NCI-H2227 (cell line): ENCODE data around the gene KRT76.
"Not testable (repeated sequence)": the region's sequence is repeated elsewhere in the genome, so short reads cannot be mapped to it uniquely, and the experiment has no call there.

ENCODE experiments used
- DNase-seq: peaks from one replicate; lab custom pipeline; 2025; ENCODE audit not compliant: unreplicated experiment; lab: John Stamatoyannopoulos, UW

Gene KRT76

DNA sequence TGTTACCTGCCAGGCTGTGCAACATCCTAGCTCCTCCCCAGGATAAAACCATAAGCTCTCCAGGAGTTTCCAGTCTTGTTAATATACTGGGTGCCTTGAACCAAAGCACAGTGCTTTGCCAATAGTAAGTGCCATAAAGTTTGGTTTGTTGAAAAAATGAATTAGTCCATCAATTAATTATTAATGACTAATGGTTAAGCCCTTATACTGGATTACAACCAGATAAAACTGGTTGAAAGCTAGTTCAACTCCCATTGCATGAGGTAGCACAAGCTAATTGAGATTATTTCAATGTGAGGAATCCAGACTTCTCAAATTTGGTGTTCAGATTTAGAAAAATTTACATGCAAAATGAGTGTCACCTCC is 20.4 kb upstream of the KRT76 start:
- DNase-seq: no peak

DNA sequence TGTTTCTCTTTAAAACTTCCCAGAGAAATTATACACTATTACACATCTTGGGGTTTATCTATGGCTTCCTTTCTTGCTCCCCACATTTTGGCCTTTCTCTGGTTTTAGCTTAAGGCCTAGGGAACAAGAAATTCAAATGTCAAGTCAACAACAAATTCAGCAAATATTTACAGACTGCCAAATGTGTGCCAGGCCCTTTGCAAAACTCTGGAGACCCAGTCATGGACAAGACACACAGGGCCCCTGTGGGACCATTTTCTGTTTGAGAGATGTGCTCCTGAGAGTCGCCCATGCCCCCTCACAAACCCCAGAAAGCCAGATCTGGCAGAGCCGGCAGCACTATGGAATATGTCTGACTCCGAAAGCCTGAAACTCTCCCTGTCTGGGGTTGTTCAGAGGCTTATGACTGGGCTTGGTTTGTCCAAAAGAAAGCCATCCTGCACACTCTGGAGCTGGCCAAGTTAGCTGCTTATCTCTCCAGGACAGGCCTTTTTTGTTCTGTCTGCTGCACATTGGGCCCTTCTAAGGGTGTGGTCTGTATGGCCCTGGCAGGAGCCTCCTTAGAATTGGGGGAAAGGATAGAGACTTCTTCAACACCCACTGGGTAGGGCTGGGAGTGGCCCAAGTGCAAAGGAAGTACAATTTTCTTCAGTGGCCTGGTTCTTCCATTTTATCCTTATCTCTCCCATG is 19.8 kb upstream of the KRT76 start:
- DNase-seq: no peak

DNA sequence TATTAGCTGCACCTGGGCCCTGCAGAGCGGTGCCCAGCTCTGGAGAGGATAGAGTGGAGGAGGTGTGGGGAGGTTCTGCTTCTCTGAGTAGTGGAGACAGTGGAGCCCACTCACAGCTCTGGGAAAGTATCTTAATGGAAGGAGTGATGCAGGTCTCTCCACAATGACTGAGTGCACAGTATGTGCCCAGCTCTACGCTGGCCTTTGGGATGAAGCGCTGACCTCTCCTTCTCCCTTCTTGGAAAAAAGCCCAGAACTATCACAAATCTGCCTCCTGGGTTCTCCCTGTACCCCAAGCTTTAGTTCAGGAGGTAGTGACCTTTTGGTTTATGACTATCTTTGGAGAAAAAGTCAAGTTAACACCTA is 19.3 kb upstream of the KRT76 start:
- DNase-seq: no peak

DNA sequence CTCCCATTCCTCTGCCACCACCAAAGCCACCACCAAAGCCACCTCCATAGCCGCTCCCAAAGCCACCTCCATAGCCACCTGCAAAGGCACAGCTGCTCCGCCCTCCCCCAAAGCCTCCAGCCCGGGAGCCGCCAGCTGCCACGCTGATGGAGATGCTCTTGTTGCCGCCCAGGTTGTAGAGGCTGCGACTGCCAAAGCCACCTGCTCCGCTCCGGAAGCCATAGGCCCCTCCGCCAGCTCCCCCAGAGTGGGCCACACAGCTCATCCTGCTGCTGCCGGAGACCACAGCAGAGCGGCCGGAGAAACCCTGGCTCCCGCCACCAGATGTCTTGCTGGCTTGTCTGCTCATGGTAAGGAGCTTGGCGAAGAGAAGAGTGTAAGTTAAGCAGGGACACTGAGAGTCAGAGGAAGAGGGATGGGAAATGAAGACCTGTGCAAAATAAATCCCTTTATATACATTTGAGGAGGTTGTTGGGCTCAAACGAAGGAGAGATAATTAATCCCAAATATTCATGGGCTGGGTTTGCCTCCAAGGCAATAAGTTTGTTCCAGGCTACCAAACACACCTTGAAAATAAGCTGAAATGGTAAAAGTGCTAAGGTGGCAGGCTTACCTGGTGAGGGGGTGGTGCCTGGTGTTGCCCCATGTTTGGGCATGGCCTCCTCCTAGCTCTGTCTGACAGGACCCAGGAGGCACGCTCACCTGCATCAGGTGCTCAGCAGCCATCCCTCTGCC is 18.7 kb upstream of the KRT76 start, which contains the start of gene KRT3:
KRT3 (minus strand) TSS at position 424 of the 735 bp plus-strand sequence; CDS start at position 349, 75 bp downstream.
- DNase-seq: no peak

DNA sequence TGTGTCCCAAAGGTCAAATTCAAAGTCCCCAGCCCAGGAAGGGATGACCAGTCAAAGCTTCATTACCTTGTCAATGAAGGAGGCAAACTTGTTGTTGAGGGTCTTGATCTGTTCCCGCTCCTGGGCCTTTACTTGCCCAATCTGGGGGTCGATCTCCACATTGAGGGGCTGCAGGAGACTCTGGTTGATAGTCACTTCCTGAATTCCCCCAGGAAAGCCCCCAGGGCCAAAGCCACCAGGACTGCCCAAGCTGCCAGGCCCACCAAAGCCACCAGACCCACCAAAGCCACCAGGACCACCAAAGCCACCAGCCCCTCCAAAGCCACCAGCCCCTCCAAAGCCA is 18.2 kb upstream of the KRT76 start:
- not testable (repeated sequence) for DNase-seq

DNA sequence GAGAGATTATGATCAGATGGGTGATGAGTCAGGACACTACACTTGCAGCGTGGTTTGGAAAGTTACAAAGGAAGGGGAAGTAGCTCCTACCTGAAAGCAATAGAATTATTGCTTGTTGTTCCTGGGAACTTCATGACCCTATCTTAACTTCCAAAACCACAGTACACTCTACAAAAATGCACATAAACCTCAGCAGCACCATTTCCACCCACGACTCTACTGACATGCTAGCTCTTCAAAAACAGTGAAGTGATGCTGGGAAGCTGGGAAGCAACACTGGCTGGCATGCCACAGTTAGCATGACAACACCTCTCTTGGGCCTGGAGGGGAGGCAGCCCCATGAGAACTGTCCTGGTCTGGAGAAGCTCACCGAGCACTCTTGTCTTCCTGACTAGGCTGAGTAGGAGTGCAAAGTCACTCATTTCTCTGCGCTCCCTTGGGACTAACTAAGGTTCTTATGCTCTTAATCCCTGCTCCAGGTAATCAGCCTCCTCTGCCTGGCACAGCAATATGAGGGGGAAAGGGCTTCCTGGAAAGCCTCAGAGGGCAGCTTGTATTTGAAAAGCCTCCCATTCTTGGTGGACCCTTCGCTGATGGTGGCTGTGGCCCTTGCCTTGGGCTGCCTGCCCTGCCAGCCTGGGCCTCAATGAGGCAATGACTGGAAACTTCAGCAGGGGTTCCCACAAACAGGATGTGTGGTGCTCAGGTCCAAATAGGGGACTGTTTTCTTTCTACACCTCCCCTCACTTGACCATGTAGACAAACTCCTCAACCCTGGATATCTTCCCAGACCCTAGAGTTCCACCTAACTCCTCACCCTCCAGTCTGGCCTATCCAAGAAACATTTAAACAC is 17.6 kb upstream of the KRT76 start:
- DNase-seq: no peak

DNA sequence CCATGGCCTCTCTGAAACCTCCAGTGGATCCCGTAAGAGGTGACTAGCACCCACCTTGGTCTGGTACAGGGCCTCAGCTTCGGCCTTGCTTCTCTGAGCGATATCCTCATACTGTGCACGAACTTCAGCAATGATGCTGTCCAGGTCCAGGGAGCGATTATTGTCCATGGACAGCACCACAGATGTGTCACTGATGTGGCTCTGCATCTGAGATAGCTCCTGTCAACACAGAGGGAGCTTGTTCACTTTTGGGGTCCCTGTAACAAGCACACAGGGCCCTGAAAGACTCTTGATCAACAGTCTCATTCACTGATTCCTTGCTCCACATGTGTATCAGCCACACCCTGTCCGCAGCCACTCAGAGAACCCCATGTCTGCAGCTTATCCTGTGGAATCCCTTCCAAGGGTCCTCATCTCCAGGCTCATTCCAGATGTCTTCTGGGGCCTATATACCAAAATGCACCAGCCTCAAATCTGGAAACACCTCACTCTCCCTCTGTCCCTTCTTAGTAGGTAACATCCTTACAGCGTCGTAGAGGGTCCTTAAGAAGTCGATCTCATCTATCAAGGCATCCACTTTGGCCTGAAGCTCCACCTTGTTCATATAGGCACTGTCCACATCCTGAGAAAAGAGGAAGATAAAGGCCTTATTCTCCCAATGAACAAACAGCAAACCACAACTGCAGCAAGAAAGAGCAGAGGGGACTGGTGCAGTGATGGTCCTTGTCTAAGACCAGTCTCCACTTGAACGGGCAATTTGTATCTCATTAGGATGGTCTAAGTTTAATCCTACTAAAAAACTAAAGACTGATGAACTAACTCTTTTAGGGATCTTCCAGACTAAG is 15.3 kb upstream of the KRT76 start:
- DNase-seq: no peak

DNA sequence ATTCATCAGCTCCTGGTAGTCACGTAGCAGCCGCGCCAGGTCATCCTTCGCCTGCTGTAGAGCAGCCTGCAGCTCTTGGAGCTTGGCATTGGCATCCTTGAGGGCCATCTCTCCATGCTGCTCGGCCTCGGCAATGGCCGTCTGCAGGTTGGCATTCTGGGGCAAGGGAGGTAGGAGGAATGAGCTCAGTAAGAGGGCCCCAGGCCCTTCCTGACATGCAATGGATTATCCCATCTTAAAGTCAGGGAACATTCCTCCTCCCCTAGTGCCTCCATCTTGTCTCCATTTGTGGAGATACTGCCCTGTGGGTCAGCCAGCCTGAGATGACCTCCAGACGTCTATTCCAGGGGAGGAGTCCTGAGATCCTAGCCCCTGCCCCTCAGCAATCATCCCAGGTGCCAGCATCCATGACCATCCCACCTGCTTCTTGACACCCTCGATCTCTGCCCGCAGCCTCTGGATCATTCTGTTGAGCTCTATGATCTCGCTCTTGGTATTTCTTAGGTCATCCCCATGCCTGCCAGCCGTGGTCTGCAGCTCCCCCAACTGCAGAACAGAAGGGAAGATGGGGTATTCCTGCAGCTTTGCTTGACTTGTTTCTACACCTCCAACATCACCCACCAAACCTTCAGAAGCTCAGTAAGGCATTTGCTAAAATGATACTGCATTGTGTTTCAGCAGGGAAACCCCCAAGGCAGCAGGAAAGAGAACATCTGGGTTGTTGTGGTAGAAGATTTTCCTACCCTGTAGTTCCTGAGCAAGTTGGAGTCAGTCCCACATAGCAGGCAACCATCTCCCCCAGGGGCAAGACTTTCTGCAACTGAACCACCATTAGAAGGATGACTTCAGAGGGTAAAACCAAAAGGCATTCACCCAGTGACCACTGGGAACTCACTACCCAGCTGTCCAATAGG is 14.4 kb upstream of the KRT76 start:
- no peak for DNase-seq

DNA sequence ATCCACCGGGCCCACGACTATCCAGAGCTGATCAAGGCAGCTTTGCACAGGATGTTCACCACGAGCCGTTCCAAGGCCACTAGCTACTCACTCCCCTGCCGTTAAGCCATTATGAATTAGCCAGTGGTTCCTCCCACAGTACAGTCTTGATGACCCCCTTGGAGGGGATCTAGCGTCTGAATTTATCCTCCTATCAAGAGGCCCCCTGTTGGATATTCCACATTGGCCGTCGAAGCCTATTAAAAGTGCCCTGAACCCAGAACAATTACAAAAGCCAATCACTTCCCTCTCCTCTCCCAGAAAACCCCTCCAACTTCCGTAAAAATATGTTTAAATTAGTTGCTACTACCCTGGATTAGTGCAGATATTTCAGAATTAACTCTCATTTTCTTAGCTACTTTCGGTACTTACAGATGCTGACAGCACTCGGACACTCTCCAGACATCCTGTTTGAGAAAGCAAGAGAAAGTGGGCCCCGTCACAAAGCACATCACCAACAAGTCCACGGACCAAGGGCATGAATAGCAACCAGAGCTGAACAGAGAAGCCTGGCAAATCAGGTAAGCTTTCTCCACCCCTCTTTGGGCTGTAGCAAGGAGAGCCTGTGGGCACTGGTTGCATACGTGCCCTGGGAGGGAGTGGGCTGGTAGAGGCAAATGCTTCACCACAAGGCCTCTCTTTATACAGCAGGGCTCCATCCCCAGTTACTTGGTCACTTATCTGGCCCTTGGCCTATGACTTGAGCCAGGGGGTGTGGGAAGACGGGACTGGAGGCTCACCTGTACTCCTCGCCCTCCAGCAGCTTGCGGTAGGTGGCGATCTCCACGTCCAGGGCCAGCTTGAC is 13.5 kb upstream of the KRT76 start:
- no peak for DNase-seq

DNA sequence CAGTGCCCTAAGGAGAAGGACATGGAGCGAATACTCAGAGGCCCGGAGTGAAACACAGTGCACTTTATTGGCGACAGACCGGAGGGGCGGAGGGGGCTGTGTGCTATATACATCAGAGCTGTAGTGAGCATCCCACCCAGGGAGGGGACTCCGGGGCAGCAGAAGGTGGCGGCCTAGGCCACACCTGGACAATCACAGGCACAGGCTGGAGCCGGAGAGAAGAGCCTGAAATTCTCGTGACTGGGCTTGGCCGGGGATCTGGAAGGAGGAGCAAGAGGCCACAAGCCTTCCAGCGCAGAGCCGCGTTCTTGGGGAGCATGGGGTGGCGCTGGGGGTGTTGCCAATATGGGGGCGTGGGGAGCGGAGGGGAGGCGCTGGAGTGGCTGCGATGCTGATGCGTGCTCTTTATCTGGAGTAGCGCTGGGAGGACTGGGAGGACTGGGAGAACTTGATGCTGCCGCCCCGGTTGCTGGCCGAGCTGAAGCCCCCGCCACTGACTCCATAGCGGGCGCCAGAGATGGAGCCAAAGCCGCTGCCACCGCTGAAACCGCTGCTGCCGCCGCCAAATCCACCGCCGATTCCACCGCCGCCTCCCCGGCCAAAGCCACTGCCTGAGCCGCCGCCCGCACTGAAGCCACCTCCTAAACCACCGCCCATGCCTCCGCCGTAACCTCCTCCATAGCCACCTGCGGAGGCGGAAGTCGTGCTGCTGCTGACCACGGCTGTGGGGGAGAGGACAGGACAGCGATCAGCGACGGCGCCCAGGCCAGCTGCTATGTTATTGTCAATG is 12.7 kb upstream of the KRT76 start:
- DNase-seq: no peak

DNA sequence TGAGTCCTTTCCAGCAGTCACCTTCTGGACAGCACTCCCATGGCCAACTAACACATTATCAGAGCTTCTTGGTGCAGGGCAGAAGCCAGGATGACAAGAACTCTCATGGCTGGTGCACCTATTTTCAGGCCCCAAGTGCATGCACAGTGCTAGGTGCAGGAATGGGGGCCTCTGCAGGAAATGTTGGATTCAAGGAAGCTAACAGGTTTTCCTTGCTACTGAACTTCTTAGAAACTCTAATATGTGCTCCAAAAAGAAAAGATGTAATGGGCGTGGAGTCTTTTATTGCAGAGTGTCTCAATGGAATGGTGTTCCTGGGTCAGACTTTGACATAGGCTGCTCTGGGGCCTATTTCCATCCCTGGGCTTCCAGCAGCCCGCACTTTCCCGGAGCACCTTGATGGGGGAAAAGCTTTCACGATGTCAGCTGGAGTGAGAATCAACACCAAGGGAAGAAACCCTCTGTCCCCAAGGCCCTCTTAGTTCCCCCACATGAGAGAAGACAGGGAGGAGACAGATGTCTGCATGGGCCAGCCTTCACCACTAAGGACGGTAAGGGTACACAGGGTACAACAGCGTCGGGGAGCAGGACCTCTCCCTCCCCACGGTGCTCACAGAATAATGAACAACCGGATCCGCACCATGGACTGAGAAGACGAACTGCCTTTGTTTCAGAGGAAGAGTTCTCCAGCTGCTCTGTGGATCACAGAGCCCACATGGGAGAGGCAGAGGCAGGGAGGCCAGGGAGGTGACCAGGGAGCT is 11.9 kb upstream of the KRT76 start:
- DNase-seq: no peak

DNA sequence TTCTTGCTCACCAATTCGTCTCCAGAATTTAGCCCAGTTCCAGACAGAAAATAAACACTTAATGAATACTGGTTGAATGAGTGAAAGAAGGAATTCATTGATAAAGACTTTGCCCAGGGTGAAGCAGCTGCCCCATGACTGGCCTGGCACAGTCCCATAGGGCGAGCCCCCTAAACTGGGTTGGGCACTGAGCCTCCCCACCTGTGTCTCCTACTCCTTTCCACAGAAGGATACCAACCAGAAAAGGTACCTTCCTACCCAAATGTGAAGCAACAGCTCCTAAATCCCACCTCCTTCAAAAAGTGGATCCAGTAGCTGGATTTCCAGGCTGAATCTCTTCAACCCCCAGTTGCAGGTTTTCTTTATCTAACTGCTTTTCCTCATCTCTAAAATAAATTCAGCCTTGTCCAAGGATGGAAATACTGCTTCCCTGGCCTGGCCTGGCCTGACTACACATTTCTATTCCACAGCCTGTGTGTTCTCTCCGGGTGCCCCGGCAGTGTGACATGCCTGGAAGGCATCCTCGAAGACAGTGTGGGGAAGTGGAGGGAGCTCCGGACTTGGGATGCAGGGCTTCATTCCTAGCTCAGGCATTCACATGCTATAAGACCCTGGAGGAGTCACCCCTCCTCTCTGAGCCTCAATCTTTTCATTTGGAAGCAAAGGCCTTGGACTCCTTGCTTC is 11.2 kb upstream of the KRT76 start:
- no peak for DNase-seq

DNA sequence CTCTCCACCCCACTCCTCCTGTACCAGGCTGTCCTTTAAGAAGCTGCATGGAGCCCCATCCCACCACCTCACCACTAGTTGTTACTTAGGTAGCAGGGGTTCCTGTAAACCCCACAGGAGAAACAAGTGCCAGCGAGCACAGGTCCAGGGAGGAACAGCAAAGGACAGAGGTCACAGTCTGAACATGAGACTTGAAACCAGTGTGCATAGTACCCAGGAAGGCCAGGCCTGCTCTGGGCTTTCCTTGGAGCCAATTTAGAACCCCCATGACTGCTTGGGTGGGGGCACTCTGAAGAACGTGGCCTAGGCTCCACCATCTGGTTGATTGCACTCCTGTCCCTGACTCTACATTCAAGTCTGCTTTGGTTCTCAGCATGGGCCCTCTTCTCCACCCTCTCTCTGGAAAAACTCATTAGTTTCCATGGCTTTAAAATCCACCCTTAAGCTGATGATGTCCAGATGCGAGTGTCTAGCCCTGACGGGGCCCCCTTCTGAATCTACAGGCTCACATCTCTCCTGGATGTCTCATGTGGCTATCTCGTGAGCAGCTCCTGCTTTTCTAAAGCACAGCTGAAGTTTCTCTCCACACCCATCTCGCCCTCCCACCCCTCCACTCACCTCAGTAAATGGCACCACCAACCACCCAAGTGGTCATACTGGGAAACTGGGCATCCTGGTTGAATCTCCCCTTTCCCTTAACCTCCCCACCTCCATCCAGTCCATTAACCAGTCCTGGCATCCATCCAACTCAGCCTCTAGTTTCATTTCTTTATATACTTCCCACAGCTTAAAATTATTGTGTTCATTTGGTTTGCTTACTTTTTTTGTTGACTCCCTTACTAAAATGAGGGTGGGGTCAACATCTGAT is 10.4 kb upstream of the KRT76 start:
- DNase-seq: no peak

DNA sequence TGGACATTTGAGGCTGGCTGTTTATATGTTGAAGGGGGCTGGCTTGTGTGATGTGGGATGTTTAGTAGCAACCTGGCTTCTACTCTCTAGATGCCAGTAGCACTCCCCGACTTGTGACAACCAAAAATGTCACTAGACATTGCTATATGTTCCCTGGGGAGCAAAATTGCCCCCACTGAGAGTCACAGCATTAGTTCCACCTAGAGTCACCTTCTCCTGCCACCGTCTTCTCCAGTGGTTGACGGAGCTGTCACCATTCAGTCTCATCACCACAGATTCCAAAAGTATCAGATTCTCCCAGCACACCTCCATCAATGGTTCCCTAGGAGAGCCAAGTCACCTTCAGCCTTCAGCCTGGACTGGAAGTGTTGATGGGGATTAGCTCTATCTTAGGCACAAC is 7.8 kb upstream of the KRT76 start:
- no peak for DNase-seq

DNA sequence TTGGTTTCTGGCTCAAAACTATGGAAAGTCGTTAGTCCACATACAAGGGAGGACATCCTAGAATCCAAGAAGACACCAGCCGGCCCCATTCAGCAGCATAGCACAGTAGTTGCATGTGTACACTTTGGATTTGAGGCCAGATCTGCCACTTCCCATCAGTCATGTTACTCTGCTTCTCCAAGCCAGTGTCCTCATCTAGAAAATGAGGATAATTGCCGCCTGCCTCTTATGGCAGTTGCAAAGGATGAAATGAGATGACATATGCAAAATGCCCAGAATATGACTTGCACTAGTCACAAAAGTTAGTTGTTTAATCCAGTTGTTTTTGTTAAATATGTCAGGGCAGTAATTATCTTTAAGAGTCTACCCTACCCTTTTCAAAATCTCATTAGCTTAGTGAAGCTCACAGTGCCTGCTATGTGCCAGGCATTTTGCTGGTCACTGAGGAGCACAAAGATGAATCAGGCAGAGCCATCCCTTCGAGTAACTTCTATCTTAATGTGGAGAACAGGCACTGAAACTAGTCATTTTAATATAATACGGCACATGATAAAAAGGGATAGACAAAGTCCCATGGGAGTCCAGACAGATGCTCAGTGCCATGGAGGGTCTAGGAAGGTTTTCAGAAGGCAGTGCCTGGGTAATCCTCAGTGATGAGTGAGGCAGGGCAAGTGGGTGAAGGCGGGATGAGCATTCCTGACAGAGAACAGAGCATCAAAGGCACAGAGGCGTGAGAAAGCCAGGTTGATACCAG is 6.6 kb upstream of the KRT76 start:
- DNase-seq: no peak
